K562 (cell line): ENCODE data around the gene KLB. TPM values are rescaled to one million over a fixed set of nuclear protein-coding genes. Genes with fewer than 3 reads are reported as not detected.
A peak's percentile ranks its signal among the peaks of the same experiment; 100 is the strongest.

Experiments
- EGR1 ChIP-seq: fragments of 450-650 bp; conservative IDR thresholded peaks from 2 replicates; pipeline ENCODE4 v1.6.1; 2017; ENCODE audit warnings: mild to moderate bottlenecking
- MAZ ChIP-seq, 2 experiments: fragments of 450-650 bp in 1 of 2; sonication (generic) in 1 of 2; formaldehyde crosslinking; IDR thresholded peaks in 1 of 2; conservative IDR thresholded peaks in 1 of 2; 2 replicates each; pipeline versions ENCODE4 v1.4.0 to v1.5.0; 2020; ENCODE audit warnings: mild to moderate bottlenecking in 1 of 2, missing genetic modification reagents in 1 of 2
- MYBL2 ChIP-seq, 2 experiments: fragments of 450-650 bp in 1 of 2; sonication (generic) in 1 of 2; formaldehyde crosslinking in 1 of 2; IDR thresholded peaks; 2 replicates each; pipeline versions ENCODE4 v1.6.1 to v1.8.1; 2017 to 2022; ENCODE audit warnings: borderline replicate concordance in 1 of 2, inconsistent platforms in 1 of 2, low read depth in 1 of 2, mild to moderate bottlenecking in 1 of 2, missing genetic modification reagents in 1 of 2, moderate library complexity in 1 of 2
- NCOA1 ChIP-seq: fragments of 450-650 bp; IDR thresholded peaks from 2 replicates; pipeline ENCODE4 v1.6.1; 2016; ENCODE audit warnings: low read depth
- NFIC ChIP-seq: fragments of 450-650 bp; IDR thresholded peaks from 2 replicates; pipeline ENCODE4 v1.6.1; 2017; ENCODE audit warnings: mild to moderate bottlenecking, inconsistent platforms
- SMARCC2 ChIP-seq: fragments of 450-650 bp; IDR thresholded peaks from 2 replicates; pipeline ENCODE4 v1.6.1; 2017; ENCODE audit warnings: antibody characterized with exemption, moderate library complexity, mild to moderate bottlenecking, low read depth
- TAF1 ChIP-seq: IDR thresholded peaks from 2 replicates; pipeline ENCODE4 v1.6.1; 2011; ENCODE audit warnings: mild to moderate bottlenecking, low read length, moderate library complexity; ENCODE audit not compliant: insufficient read depth, control insufficient read depth, severe bottlenecking; ENCODE audit errors: extremely low read depth
- ZFX ChIP-seq: sonication (generic); formaldehyde crosslinking; IDR thresholded peaks from 2 replicates; pipeline ENCODE4 v1.8.0; 2022; ENCODE audit warnings: mild to moderate bottlenecking, missing genetic modification reagents, moderate library complexity
- ZNF197 ChIP-seq: fragments of 200-800 bp; sonication (Bioruptor generic); IDR thresholded peaks from 2 replicates; pipeline ENCODE4 v1.6.1; 2016; ENCODE audit warnings: low read depth, missing genetic modification characterization, missing compliant biosample characterization
- ZNF253 ChIP-seq: fragments of 250-450 bp; sonication (Bioruptor Pico); conservative IDR thresholded peaks from 2 replicates; pipeline ENCODE4 v1.6.1; 2021; ENCODE audit warnings: mild to moderate bottlenecking
- ZNF75A ChIP-seq: fragments of 450-650 bp; formaldehyde crosslinking; IDR thresholded peaks from 2 replicates; pipeline ENCODE4 v1.4.0; 2020; ENCODE audit warnings: mild to moderate bottlenecking
- polyA plus RNA-seq, 8 experiments: library from polyadenylated mRNA; depleted of rRNA in 4 of 8; stranded (reverse) in 5 of 8; unstranded in 3 of 8; fragments of >200 nt; fragmentation: Nextera tagmentation in 2 of 8; fragmentation: Illumina TruSeq in 1 of 8; extraction: Ambion mirVana in 2 of 8; extraction: Trizol in 1 of 8; gene quantifications; 2 replicates each; pipeline versions ENCODE4 v1.2.1 to v1.2.3, GENCODE V29; 2011 to 2014; ENCODE audit warnings: inconsistent platforms in 1 of 8, missing spikeins in 1 of 8
- total RNA-seq, 7 experiments: library from RNA; depleted of rRNA in 6 of 7; stranded (reverse); fragments of >200 nt in 6 of 7; fragmentation: Illumina TruSeq in 2 of 7; extraction: Trizol in 2 of 7; gene quantifications; 2 replicates each; pipeline versions ENCODE4 v1.2.1 to v1.2.3, GENCODE V29; 2011 to 2021; ENCODE audit warnings: low replicate concordance in 1 of 7
- TF ChIP-seq, protein P1 (sequence below), 2 experiments: fragments of 450-650 bp in 1 of 2; sonication (generic) in 1 of 2; formaldehyde crosslinking in 1 of 2; IDR thresholded peaks; 2 replicates each; pipeline versions ENCODE4 v1.7.1 to v1.9.0; 2016 to 2022; ENCODE audit warnings: inconsistent platforms in 1 of 2, mild to moderate bottlenecking in 1 of 2, missing genetic modification reagents in 1 of 2
- TF ChIP-seq, protein P2 (sequence below): fragments of 450-650 bp; IDR thresholded peaks from 2 replicates; pipeline ENCODE4 v1.6.1; 2017; ENCODE audit warnings: mild to moderate bottlenecking, moderate library complexity
- TF ChIP-seq, protein P3 (sequence below): sonication (generic); formaldehyde crosslinking; IDR thresholded peaks from 2 replicates; pipeline ENCODE4 v1.9.0; 2022; ENCODE audit warnings: mild to moderate bottlenecking, missing genetic modification reagents

The KLB gene
- total and polyA plus RNA-seq, 9 of the 15 experiments (the other 6 are each of a cell fraction or from before 2014, with no cell fraction given) = 0.04 to 0.13 TPM; not detected in 7

DNA sequence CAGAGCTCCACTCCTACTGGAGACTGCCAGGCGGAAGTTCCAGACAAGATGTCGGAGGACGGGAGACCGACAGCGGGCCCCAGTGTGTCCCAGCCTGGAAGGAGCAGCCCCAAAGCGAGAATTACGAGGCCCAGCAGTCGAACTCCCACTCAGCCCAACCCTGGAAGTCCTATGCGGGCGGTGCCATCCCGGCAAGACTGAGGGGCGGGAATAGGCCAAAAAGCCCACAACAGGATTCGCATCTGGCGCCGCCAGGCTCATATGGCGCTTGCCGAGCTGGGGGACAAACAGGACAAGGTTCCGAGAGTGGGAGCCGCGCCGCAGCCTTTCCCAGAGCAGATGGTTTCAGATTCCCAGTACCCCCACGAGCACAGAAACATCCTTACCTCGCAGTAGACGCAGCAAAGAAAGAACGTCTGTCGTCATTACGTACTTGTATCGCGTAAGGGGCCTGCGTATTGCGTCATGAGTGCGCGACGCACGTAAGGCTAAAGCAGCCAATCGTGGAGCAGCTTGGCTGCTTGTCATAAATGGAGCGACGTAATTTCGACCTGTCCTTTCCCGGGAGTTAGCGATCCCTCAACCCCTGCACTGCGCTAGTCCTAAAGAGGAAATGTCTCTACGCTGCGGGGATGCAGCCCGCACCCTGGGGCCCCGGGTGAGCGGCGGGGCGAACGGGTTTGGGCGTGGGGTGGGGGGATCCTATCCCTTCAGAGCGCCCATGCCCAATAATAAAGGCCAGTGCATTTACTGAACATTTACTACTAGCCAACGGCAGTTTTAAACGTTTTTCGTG is 52.0 kb downstream of the KLB start, which contains the start of the genes LIAS and RPL9 (continued):
- TF ChIP-seq, protein P1, sequence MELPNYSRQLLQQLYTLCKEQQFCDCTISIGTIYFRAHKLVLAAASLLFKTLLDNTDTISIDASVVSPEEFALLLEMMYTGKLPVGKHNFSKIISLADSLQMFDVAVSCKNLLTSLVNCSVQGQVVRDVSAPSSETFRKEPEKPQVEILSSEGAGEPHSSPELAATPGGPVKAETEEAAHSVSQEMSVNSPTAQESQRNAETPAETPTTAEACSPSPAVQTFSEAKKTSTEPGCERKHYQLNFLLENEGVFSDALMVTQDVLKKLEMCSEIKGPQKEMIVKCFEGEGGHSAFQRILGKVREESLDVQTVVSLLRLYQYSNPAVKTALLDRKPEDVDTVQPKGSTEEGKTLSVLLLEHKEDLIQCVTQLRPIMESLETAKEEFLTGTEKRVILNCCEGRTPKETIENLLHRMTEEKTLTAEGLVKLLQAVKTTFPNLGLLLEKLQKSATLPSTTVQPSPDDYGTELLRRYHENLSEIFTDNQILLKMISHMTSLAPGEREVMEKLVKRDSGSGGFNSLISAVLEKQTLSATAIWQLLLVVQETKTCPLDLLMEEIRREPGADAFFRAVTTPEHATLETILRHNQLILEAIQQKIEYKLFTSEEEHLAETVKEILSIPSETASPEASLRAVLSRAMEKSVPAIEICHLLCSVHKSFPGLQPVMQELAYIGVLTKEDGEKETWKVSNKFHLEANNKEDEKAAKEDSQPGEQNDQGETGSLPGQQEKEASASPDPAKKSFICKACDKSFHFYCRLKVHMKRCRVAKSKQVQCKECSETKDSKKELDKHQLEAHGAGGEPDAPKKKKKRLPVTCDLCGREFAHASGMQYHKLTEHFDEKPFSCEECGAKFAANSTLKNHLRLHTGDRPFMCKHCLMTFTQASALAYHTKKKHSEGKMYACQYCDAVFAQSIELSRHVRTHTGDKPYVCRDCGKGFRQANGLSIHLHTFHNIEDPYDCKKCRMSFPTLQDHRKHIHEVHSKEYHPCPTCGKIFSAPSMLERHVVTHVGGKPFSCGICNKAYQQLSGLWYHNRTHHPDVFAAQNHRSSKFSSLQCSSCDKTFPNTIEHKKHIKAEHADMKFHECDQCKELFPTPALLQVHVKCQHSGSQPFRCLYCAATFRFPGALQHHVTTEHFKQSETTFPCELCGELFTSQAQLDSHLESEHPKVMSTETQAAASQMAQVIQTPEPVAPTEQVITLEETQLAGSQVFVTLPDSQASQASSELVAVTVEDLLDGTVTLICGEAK (IDR thresholded peaks at IDR 0.05) = no peak
- TF ChIP-seq, protein P1 (CRISPR knock-in tag; IDR thresholded peaks at IDR 0.05) = no peak
- TF ChIP-seq SMARCC2 (0 out of 2 replicates have a peak, but pooled peaks have one; percentile 18), TAF1 (peak; percentile 95), NFIC (peak; percentile 56), NCOA1 (peak; percentile 88), ZNF75A (CRISPR knock-in tag) (no peak), ZNF253 (no peak), MAZ (CRISPR knock-in tag; conservative IDR thresholded peaks at IDR 0.05 in 1 of 2, IDR thresholded peaks at IDR 0.05 in 1 of 2) (peak; percentile 91 to 98), ZNF197 (CRISPR knock-in tag) (peak; percentile 58; the same call in 1 of the 2 replicates), EGR1 (peak; percentile 98), ZFX (CRISPR knock-in tag) (peak; percentile 100), MYBL2 (IDR thresholded peaks at IDR 0.05; ENCODE audit: low read depth) (peak; percentile 54; the same call in 1 of the 2 replicates), MYBL2 (CRISPR knock-in tag; IDR thresholded peaks at IDR 0.05; ENCODE audit: borderline replicate concordance) (no peak)
- TF ChIP-seq, protein P2, sequence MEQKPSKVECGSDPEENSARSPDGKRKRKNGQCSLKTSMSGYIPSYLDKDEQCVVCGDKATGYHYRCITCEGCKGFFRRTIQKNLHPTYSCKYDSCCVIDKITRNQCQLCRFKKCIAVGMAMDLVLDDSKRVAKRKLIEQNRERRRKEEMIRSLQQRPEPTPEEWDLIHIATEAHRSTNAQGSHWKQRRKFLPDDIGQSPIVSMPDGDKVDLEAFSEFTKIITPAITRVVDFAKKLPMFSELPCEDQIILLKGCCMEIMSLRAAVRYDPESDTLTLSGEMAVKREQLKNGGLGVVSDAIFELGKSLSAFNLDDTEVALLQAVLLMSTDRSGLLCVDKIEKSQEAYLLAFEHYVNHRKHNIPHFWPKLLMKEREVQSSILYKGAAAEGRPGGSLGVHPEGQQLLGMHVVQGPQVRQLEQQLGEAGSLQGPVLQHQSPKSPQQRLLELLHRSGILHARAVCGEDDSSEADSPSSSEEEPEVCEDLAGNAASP = no peak
- TF ChIP-seq, protein P3, sequence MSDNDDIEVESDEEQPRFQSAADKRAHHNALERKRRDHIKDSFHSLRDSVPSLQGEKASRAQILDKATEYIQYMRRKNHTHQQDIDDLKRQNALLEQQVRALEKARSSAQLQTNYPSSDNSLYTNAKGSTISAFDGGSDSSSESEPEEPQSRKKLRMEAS (CRISPR knock-in tag) = peak; percentile 79
